ENCODE data around the gene RSPO3. TPM values are rescaled to one million over a fixed set of nuclear protein-coding genes. Genes with fewer than 3 reads are reported as not detected.

The RSPO3 gene
- total RNA-seq, 1 experiment from 2014 or later, result not detected

- no peak for ATAC-seq
- BruUV-seq (replicated peaks), result no TSS peak
- Histone ChIP-seq H3K4me3 (ENCODE audit: low read length) (no peak overlapping the region), H3K9me2 (replicated peaks; ENCODE audit: low read length) (no peaks in the 10 kb centered on the region), H3K4me1 (ENCODE audit: insufficient read depth, low read length) (no peaks in the 10 kb centered on the region), H3K27ac (ENCODE audit: low read length) (no peak overlapping the region), H4K20me1 (ENCODE audit: low read length) (no peaks in the 10 kb centered on the region), H3K79me2 (ENCODE audit: low read length) (no peaks in the 10 kb centered on the region), H3K4me2 (ENCODE audit: low read length) (no peak overlapping the region), H3F3A (ENCODE audit: low read length, unreplicated experiment) (no peaks in the 10 kb centered on the region), H3K27me3 (ENCODE audit: low read length) (peaks cover 2% of the 10 kb centered on the region; the same call in 1 of the 2 replicates), H3K36me3 (ENCODE audit: low read depth, low read length) (no peaks in the 10 kb centered on the region), H3K9ac (ENCODE audit: low read length) (no peak overlapping the region), H2AFZ (ENCODE audit: low read length) (no peak overlapping the region), H3K9me3 (ENCODE audit: low read length) (no peaks in the 10 kb centered on the region)
- POLR2A ChIA-PET (ENCODE audit: unreplicated experiment), result no interaction called here
- no peak for DNase-seq
- CTCF ChIA-PET, result no interaction called here
- TF ChIP-seq EZH2 (IDR thresholded peaks at IDR 0.05; ENCODE audit: low read length, unreplicated experiment) (no peak), EZH2phosphoT487 (IDR thresholded peaks at IDR 0.05; ENCODE audit: borderline replicate concordance, low read length) (no peak), CTCF (conservative IDR thresholded peaks at IDR 0.05; ENCODE audit: low read depth, low read length) (no peak)
- intact Hi-C loops (cut with micrococcal nuclease), result no loop called here
Measured at GRCh38 chr6:127176146-127176545, 57.7 kb downstream of the RSPO3 start.

- no peaks in the 10 kb centered on the region for H3K9me3 ChIP-seq (ENCODE audit: low read length)
- no peak overlapping the region for H3K9ac ChIP-seq (ENCODE audit: low read length)
- POLR2A ChIA-PET (ENCODE audit: unreplicated experiment), result no interaction called here
- H4K20me1 ChIP-seq (ENCODE audit: low read length), result no peaks in the 10 kb centered on the region
- no peak for DNase-seq
- no peaks in the 10 kb centered on the region for H3K4me1 ChIP-seq (ENCODE audit: insufficient read depth, low read length)
- no peaks in the 10 kb centered on the region; the same call in 1 of the 2 replicates for H3K27me3 ChIP-seq (ENCODE audit: low read length)
- no TSS peak for BruUV-seq (replicated peaks)
- no peak for TF ChIP-seq EZH2 (IDR thresholded peaks at IDR 0.05; ENCODE audit: low read length, unreplicated experiment)
- no peak for TF ChIP-seq CTCF (conservative IDR thresholded peaks at IDR 0.05; ENCODE audit: low read depth, low read length)
- no peak for TF ChIP-seq EZH2phosphoT487 (IDR thresholded peaks at IDR 0.05; ENCODE audit: borderline replicate concordance, low read length)
- no peak overlapping the region for H2AFZ ChIP-seq (ENCODE audit: low read length)
- no peak for ATAC-seq
- H3K9me2 ChIP-seq (replicated peaks; ENCODE audit: low read length), result no peaks in the 10 kb centered on the region
- H3K4me3 ChIP-seq (ENCODE audit: low read length), result no peak overlapping the region
- no peak overlapping the region for H3K27ac ChIP-seq (ENCODE audit: low read length)
- H3K79me2 ChIP-seq (ENCODE audit: low read length), result no peaks in the 10 kb centered on the region
- CTCF ChIA-PET, result no interaction called here
- intact Hi-C loops (cut with micrococcal nuclease), result no loop called here
- no peaks in the 10 kb centered on the region for H3F3A ChIP-seq (ENCODE audit: low read length, unreplicated experiment)
- H3K4me2 ChIP-seq (ENCODE audit: low read length), result no peak overlapping the region
- H3K36me3 ChIP-seq (ENCODE audit: low read depth, low read length), result no peaks in the 10 kb centered on the region
Measured at GRCh38 chr6:127177030-127177922, 58.8 kb downstream of the RSPO3 start.

GRCh38 chr6:127177923-127178231 is 59.4 kb downstream of the RSPO3 start:
- no peak overlapping the region for H2AFZ ChIP-seq (ENCODE audit: low read length)
- ChIA-PET POLR2A (ENCODE audit: unreplicated experiment) (no interaction called here), CTCF (no interaction called here)
- no peak overlapping the region for H3K27ac ChIP-seq (ENCODE audit: low read length)
- no peaks in the 10 kb centered on the region for H3K9me3 ChIP-seq (ENCODE audit: low read length)
- BruUV-seq (replicated peaks), result no TSS peak
- no peaks in the 10 kb centered on the region for H3K36me3 ChIP-seq (ENCODE audit: low read depth, low read length)
- no peak overlapping the region for H3K4me3 ChIP-seq (ENCODE audit: low read length)
- no peaks in the 10 kb centered on the region for H3F3A ChIP-seq (ENCODE audit: low read length, unreplicated experiment)
- no peak for ATAC-seq
- no peaks in the 10 kb centered on the region for H3K9me2 ChIP-seq (replicated peaks; ENCODE audit: low read length)
- TF ChIP-seq EZH2phosphoT487 (IDR thresholded peaks at IDR 0.05; ENCODE audit: borderline replicate concordance, low read length) (no peak), EZH2 (IDR thresholded peaks at IDR 0.05; ENCODE audit: low read length, unreplicated experiment) (no peak), CTCF (conservative IDR thresholded peaks at IDR 0.05; ENCODE audit: low read depth, low read length) (no peak)
- H3K27me3 ChIP-seq (ENCODE audit: low read length), result peaks cover 4% of the 10 kb centered on the region; the same call in 1 of the 2 replicates
- H3K4me2 ChIP-seq (ENCODE audit: low read length), result no peak overlapping the region
- no peak overlapping the region for H3K9ac ChIP-seq (ENCODE audit: low read length)
- no peaks in the 10 kb centered on the region for H3K79me2 ChIP-seq (ENCODE audit: low read length)
- intact Hi-C loops (cut with micrococcal nuclease), result no loop called here
- DNase-seq, result no peak
- no peaks in the 10 kb centered on the region for H4K20me1 ChIP-seq (ENCODE audit: low read length)
- H3K4me1 ChIP-seq (ENCODE audit: insufficient read depth, low read length), result no peaks in the 10 kb centered on the region

All from PC-3 (cell line).